ENCODE results near the gene CLEC6A. TPM values are rescaled to one million over a fixed set of nuclear protein-coding genes. Genes with fewer than 3 reads are reported as not detected.

The CLEC6A gene
- total RNA-seq, 1 experiment from 2014 or later, result 0.17 TPM

DNA sequence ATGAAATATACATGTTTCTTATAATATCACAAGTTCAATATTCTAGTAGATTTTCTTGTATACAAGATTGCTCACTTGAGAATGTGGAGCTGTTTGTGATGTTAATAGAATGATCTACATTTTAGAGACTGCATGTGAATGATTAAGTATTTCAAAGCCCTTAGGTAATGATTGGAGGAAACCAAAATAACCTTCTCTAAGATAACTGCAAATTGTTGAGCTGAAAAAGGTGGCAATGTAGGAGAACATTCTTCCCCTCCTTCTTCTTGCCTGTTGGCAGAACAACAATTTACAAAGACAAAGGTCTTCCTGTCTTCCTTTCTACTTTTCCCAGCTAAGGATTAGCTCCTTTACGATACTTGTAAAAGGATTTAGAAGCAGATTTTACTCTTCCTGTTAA is 2.0 kb upstream of the CLEC6A start:
- TF ChIP-seq, protein P1, sequence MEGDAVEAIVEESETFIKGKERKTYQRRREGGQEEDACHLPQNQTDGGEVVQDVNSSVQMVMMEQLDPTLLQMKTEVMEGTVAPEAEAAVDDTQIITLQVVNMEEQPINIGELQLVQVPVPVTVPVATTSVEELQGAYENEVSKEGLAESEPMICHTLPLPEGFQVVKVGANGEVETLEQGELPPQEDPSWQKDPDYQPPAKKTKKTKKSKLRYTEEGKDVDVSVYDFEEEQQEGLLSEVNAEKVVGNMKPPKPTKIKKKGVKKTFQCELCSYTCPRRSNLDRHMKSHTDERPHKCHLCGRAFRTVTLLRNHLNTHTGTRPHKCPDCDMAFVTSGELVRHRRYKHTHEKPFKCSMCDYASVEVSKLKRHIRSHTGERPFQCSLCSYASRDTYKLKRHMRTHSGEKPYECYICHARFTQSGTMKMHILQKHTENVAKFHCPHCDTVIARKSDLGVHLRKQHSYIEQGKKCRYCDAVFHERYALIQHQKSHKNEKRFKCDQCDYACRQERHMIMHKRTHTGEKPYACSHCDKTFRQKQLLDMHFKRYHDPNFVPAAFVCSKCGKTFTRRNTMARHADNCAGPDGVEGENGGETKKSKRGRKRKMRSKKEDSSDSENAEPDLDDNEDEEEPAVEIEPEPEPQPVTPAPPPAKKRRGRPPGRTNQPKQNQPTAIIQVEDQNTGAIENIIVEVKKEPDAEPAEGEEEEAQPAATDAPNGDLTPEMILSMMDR (conservative IDR thresholded peaks at IDR 0.05), result no peak
- Mint-ChIP-seq H3K9me3 (no peaks in the 10 kb centered on the region), H3K4me1 (peaks cover 43 to 60% of the 10 kb centered on the region in 2 experiments), H3K36me3 (ENCODE audit: insufficient read depth in 1 of 3, low read depth in 3 of 3) (no peaks in the 10 kb centered on the region), H3K4me3 (0 out of 5 replicates have a peak overlapping the region, but pooled peaks of 1 of the 2 experiments have one; percentile 9), H3K27me3 (ENCODE audit: low read depth) (no peaks in the 10 kb centered on the region), H3K27ac (peak overlapping the region; percentile 31 to 94 (median 47); a peak in 6 of 7 replicates)
- peak overlapping the region; percentile 75 for H3K27ac ChIP-seq (ENCODE audit: insufficient read length, low read depth, low read length)
- H3T11ph ChIP-seq (ENCODE audit: low read length), result no peak overlapping the region
- H4K91ac ChIP-seq (ENCODE audit: insufficient read length, low read depth, low read length), result no peak overlapping the region
- H2AFZ ChIP-seq (ENCODE audit: low read length), result no peak overlapping the region
- H3K4me1 ChIP-seq (ENCODE audit: insufficient read depth, low read length), result peaks cover 3% of the 10 kb centered on the region; the same call in 1 of the 2 replicates
- peak overlapping the region; percentile 60 for H2BK20ac ChIP-seq (ENCODE audit: low read depth, low read length, poor library complexity, severe bottlenecking)
- DNase-seq, result no peak
- H4K8ac ChIP-seq (replicated peaks; ENCODE audit: insufficient read length, low read depth, low read length), result no peak overlapping the region
- no peak overlapping the region for H2BK12ac ChIP-seq (ENCODE audit: insufficient read length, low read depth, low read length)
- no peak overlapping the region for H3K23ac ChIP-seq (ENCODE audit: insufficient read length, low read depth, low read length)
- no peak overlapping the region for H2AK5ac ChIP-seq (ENCODE audit: insufficient read length, low read length)
- H2BK15ac ChIP-seq (ENCODE audit: low read depth, low read length), result no peak overlapping the region
- no peak overlapping the region for H4K5ac ChIP-seq (ENCODE audit: insufficient read length, low read depth, low read length)
- H3K18ac ChIP-seq (ENCODE audit: insufficient read length, low read depth, low read length), result no peak overlapping the region
- no peak overlapping the region for H3K4me2 ChIP-seq (ENCODE audit: insufficient read depth, insufficient read length, low read length)
- H3K23me2 ChIP-seq (ENCODE audit: insufficient read length, low read depth, low read length, poor library complexity, severe bottlenecking), result no peaks in the 10 kb centered on the region
- H2BK5ac ChIP-seq (ENCODE audit: insufficient read length, low read length), result no peak overlapping the region
- WGBS (ENCODE audit: extremely low coverage, insufficient read length, low lambda C conversion rate), result no CpG with 5 or more reads among the region's 1 CpG
- no peaks in the 10 kb centered on the region for H3K79me1 ChIP-seq (ENCODE audit: insufficient read depth, low read depth, low read length, poor library complexity, severe bottlenecking)
- H2BK120ac ChIP-seq (ENCODE audit: low read depth, low read length, poor library complexity, severe bottlenecking), result no peak overlapping the region
- H3K27me3 ChIP-seq (ENCODE audit: insufficient read depth, low read length), result no peaks in the 10 kb centered on the region
- H3K9ac ChIP-seq (ENCODE audit: extremely low read depth, insufficient read length, low read length), result no peak overlapping the region
- no peaks in the 10 kb centered on the region for H3K9me3 ChIP-seq (ENCODE audit: control insufficient read depth, low read depth, low read length)
- H3K4ac ChIP-seq (ENCODE audit: low read depth, low read length), result no peak overlapping the region
- no peaks in the 10 kb centered on the region for H3K79me2 ChIP-seq (ENCODE audit: insufficient read depth, low read length)
- H4K20me1 ChIP-seq (ENCODE audit: control insufficient read depth, insufficient read depth, insufficient read length), result no peaks in the 10 kb centered on the region
- H3K14ac ChIP-seq (ENCODE audit: insufficient read depth, low read length), result no peak overlapping the region
- H3K56ac ChIP-seq (ENCODE audit: insufficient read length, low read depth, low read length), result no peak overlapping the region

Measured in H9 (cell line).